IPS DF 6.9 (cell line): ENCODE results near the gene SIM2.

Experiments used
- DNase-seq: peaks from one replicate; pipeline ENCODE4 v3.0.0-alpha.2; 2013; ENCODE audit warnings: low read depth, low spot score
- H3K27ac ChIP-seq: one replicate; pipeline ENCODE4 v1.5.1; 2013; ENCODE audit warnings: low read length, control low read depth
- H3K27me3 ChIP-seq: 2 replicates; pipeline ENCODE4 v1.6.1; 2013; ENCODE audit warnings: mild to moderate bottlenecking, low read length; ENCODE audit not compliant: control insufficient read depth, insufficient read depth
- H3K36me3 ChIP-seq: 2 replicates; pipeline ENCODE4 v1.6.1; 2013; ENCODE audit warnings: low read length; ENCODE audit not compliant: control insufficient read depth, insufficient read depth
- H3K4me1 ChIP-seq: 2 replicates; pipeline ENCODE4 v1.6.1; 2013; ENCODE audit warnings: low read length; ENCODE audit not compliant: control insufficient read depth, insufficient read depth
- H3K4me3 ChIP-seq: 2 replicates; pipeline ENCODE4 v1.5.1; 2013; ENCODE audit warnings: mild to moderate bottlenecking, low read length
- H3K9me3 ChIP-seq: 2 replicates; pipeline ENCODE4 v1.6.1; 2013; ENCODE audit warnings: low read length, inconsistent platforms; ENCODE audit not compliant: control insufficient read depth, insufficient read depth

SIM2 gene

DNA sequence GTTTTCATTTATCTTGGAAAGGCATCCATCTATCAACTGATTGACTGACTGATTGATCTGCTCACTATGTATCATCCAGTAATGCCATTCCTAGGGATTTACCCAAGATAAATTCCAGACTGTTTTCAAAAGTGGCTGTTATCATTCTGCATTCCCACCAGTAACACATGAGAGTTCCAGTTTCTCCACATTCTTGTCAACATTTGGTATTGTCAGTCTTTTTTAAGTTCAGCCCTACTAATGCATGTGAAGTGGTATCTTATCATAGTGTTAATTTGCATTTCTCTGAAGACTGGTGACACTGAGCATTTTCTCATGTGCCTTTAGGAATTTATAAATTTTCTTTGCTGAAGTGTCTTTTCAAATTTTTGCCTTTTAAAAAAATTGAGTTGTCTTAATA lies 99.6 kb downstream of the SIM2 start:
- H3K4me1 ChIP-seq = no peaks in the 10 kb centered on the region
- no peaks in the 10 kb centered on the region for H3K36me3 ChIP-seq
- no peak overlapping the region for H3K27ac ChIP-seq
- no peaks in the 10 kb centered on the region for H3K27me3 ChIP-seq
- H3K4me3 ChIP-seq = no peak overlapping the region
- no peak for DNase-seq
- no peaks in the 10 kb centered on the region for H3K9me3 ChIP-seq
